ENCODE results near the gene ST3GAL3. TPM values are rescaled to one million over a fixed set of nuclear protein-coding genes. Genes with fewer than 3 reads are reported as not detected.

Gene ST3GAL3
- total and polyA plus RNA-seq, 2 experiments from 2014 or later = 4.5 to 7.0 TPM

DNA sequence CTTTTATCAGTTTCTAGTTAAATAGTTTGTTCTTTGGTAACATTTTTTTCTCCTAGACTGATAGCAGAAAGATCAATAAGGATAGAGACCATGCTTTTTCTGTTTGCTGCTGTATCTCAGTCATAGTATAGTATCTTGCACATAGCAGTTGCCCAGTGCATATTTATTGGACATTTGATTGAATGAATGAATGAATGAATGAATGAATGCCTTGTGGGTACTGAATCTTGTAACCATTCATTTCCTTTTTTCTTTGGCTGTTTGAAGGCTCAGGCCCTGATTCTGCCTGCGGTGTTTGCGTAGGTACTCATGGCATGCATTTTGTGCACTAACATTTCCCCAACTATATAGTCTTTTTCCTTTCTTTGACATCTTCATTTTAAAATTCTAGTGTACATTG, 83.9 kb downstream of the ST3GAL3 start:
- Histone ChIP-seq H3K27me3 (ENCODE audit: insufficient read depth) (no peaks in the 10 kb centered on the region), H3K79me2 (replicated peaks; ENCODE audit: insufficient read depth) (no peaks in the 10 kb centered on the region), H2AFZ (no peak overlapping the region), H3K4me1 (ENCODE audit: insufficient read depth) (no peaks in the 10 kb centered on the region), H3K4me2 (no peak overlapping the region), H3K4me3 (no peak overlapping the region), H4K20me1 (replicated peaks; ENCODE audit: insufficient read depth) (no peaks in the 10 kb centered on the region), H3K9me2 (ENCODE audit: insufficient read depth) (0 out of 2 replicates have a peak, but pooled peaks cover 4% of the 10 kb centered on the region), H3K36me3 (ENCODE audit: insufficient read depth) (no peaks in the 10 kb centered on the region), H3F3A (replicated peaks; ENCODE audit: low read depth) (no peaks in the 10 kb centered on the region), H3K27ac (ENCODE audit: low read depth) (no peak overlapping the region)
- Mint-ChIP-seq H3K9me3 (no peaks in the 10 kb centered on the region), H3K27me3 (ENCODE audit: insufficient read depth, low read depth, poor library complexity) (peaks cover 1% of the 10 kb centered on the region), H3K4me1 (no peaks in the 10 kb centered on the region; the same call in 2 of the 3 replicates), H3K27ac (no peak overlapping the region), H3K36me3 (ENCODE audit: low read depth) (no peaks in the 10 kb centered on the region), H3K4me3 (no peak overlapping the region)
- DNase-seq (ENCODE audit: low spot score) = no peak
- TF ChIP-seq NANOG (IDR thresholded peaks at IDR 0.05; ENCODE audit: borderline replicate concordance) (no peak), POLR2AphosphoS5 (IDR thresholded peaks at IDR 0.05; ENCODE audit: low read depth) (no peak), EZH2 (IDR thresholded peaks at IDR 0.05; ENCODE audit: low read depth, unreplicated experiment) (no peak), JUNB (IDR thresholded peaks at IDR 0.05; ENCODE audit: unreplicated experiment) (no peak), ZNF331 (CRISPR knock-in tag; IDR thresholded peaks at IDR 0.05; ENCODE audit: low read depth) (no peak)
- TF ChIP-seq, protein P1, sequence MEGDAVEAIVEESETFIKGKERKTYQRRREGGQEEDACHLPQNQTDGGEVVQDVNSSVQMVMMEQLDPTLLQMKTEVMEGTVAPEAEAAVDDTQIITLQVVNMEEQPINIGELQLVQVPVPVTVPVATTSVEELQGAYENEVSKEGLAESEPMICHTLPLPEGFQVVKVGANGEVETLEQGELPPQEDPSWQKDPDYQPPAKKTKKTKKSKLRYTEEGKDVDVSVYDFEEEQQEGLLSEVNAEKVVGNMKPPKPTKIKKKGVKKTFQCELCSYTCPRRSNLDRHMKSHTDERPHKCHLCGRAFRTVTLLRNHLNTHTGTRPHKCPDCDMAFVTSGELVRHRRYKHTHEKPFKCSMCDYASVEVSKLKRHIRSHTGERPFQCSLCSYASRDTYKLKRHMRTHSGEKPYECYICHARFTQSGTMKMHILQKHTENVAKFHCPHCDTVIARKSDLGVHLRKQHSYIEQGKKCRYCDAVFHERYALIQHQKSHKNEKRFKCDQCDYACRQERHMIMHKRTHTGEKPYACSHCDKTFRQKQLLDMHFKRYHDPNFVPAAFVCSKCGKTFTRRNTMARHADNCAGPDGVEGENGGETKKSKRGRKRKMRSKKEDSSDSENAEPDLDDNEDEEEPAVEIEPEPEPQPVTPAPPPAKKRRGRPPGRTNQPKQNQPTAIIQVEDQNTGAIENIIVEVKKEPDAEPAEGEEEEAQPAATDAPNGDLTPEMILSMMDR (conservative IDR thresholded peaks at IDR 0.05; ENCODE audit: low read depth in 2 of 2) = no peak
- TF ChIP-seq, protein P2, sequence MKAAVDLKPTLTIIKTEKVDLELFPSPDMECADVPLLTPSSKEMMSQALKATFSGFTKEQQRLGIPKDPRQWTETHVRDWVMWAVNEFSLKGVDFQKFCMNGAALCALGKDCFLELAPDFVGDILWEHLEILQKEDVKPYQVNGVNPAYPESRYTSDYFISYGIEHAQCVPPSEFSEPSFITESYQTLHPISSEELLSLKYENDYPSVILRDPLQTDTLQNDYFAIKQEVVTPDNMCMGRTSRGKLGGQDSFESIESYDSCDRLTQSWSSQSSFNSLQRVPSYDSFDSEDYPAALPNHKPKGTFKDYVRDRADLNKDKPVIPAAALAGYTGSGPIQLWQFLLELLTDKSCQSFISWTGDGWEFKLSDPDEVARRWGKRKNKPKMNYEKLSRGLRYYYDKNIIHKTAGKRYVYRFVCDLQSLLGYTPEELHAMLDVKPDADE (IDR thresholded peaks at IDR 0.05) = no peak
- ATAC-seq = no peak

DNA sequence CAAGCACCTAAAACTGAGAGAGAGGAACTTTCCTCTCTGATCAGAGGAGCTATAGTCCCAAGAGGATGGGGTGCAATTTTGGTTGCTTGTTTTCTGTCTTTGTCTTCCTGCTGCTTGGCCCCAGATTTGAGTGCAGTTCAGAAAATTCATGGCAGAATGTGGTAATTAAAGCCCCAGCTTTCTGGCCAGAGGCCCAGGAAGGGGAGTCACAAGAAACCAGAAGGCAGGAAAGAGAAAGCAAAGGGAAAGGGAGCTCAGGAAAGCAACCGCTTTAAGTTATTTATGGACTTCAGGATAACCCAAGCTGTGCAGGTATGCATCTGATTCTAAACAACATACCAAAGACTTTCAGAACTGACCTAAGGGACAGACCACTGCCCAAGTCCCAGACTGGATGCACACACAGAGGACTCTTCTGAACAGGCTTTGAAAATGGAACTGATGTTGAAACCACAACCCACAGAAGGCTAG, 88.8 kb downstream of the ST3GAL3 start:
- no peak for TF ChIP-seq EZH2phosphoT487 (IDR thresholded peaks at IDR 0.05; ENCODE audit: unreplicated experiment)
- no peaks in the 10 kb centered on the region; the same call in 2 of the 3 replicates for H3K4me1 Mint-ChIP-seq
- Histone ChIP-seq H2AFZ (no peak overlapping the region), H3K27ac (ENCODE audit: low read depth) (0 out of 2 replicates have a peak overlapping the region, but pooled peaks have one; percentile 17), H3K36me3 (ENCODE audit: insufficient read depth) (no peaks in the 10 kb centered on the region), H3F3A (replicated peaks; ENCODE audit: low read depth) (no peaks in the 10 kb centered on the region), H4K20me1 (replicated peaks; ENCODE audit: insufficient read depth) (no peaks in the 10 kb centered on the region), H3K9me2 (ENCODE audit: insufficient read depth) (no peaks in the 10 kb centered on the region), H3K4me3 (no peak overlapping the region), H3K4me1 (ENCODE audit: insufficient read depth) (no peaks in the 10 kb centered on the region), H3K27me3 (ENCODE audit: insufficient read depth) (no peaks in the 10 kb centered on the region), H3K4me2 (no peak overlapping the region), H3K79me2 (replicated peaks; ENCODE audit: insufficient read depth) (no peaks in the 10 kb centered on the region)
- peaks cover 4% of the 10 kb centered on the region for H3K27me3 Mint-ChIP-seq (ENCODE audit: insufficient read depth, low read depth, poor library complexity)
- no peak for ATAC-seq
- no peak for DNase-seq (ENCODE audit: low spot score)
- H3K9me3 Mint-ChIP-seq = no peaks in the 10 kb centered on the region
- 0 out of 3 replicates have a peak, but pooled peaks cover 3% of the 10 kb centered on the region for H3K36me3 Mint-ChIP-seq (ENCODE audit: low read depth)
- no peak overlapping the region for H3K4me3 Mint-ChIP-seq
- no peak overlapping the region for H3K27ac Mint-ChIP-seq

All from GM23338 (cell line).